Cortex of kidney (tissue), 1 donor: ENCODE data around the gene KCNE3.
"Not testable (repeated sequence)": the region's sequence is repeated elsewhere in the genome, so short reads cannot be mapped to it uniquely, and the experiment has no call there.

ENCODE experiments used
- DNase-seq: peaks from one replicate; lab custom pipeline; 2025; lab: John Stamatoyannopoulos, UW

Gene KCNE3

GRCh38 chr11:74443071-74443864, 24.1 kb downstream of the KCNE3 start:
- no peak for DNase-seq

DNA sequence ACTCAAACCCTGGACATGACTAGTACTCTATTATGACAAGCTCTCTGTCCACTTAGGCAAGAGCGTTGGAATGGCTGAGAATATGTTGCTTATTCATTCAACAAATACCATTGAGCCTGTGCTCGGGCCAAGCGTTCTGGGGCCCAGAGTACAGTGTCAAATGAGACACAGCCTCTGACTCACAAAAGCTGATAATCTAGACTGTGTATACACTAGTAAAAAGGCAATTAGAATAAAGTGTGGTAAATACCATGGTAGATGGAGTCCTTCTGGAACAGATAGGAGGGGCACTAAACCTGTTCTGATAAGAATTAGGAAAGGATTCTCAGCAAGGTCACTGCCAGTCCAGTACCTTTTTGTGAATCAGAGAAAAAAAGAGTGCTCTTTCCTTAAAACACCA, 24.7 kb downstream of the KCNE3 start:
- no peak for DNase-seq

DNA sequence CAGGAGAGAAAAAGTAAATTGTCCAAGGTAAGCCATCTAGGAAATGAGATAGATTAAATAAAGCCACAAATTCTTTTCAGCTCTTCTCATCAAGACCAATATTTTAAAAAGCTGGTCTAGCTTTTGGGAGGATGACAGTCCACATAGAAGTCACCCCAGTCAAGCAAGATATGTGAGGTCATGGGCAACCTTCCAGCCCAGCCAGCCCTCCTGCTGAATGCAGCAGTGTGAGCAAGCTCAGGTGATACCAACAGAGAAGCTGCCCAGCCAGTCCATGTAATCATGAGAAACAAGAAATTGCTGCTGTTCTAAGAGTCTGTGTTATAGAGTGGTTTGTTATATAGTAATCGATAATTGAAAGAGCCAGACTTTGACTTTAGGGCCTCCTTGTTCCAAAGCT, 28.7 kb downstream of the KCNE3 start:
- DNase-seq = no peak

- DNase-seq = no peak
These were observed 29.8 kb downstream of the KCNE3 start for GRCh38 chr11:74437441-74438042.

DNA sequence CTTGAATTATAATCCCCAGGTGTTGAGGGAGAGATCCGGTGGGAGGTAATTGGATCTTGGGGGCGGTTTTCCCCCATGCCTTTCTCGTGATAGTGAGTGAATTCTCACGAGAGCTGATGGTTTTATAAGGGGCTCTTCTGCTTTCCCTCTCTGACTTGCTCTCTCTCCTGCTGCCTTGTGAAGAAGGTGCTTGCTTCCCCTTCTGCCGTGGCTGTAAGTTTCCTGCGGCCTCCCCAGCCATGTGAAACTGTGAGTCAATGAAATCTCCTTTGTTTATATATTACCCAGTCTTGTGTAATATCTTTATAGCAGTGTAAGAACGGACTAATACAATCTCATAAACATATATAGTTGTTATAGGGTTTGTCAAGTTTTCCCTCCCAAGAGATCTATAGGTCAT, 32.8 kb downstream of the KCNE3 start:
- DNase-seq = no peak

DNA sequence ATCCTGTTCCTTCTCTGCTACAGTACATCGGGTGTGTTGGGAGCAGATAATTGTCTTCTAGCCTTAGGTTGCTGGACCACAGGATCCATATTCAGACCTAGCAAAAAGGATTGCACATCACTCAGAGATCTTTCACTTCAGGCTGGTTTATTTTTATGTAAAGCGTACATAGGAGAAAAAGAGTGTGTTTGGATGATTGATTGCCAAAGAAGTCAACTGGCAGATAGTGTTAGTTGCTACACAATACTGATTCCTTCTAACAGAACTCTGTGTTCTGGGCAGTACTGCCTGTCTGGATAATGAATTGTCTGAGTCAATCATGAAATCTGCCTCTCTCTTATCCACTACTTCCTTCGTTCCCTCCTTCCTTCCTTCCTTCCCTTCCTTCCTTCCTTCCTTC, 38.1 kb downstream of the KCNE3 start:
- no peak for DNase-seq

DNA sequence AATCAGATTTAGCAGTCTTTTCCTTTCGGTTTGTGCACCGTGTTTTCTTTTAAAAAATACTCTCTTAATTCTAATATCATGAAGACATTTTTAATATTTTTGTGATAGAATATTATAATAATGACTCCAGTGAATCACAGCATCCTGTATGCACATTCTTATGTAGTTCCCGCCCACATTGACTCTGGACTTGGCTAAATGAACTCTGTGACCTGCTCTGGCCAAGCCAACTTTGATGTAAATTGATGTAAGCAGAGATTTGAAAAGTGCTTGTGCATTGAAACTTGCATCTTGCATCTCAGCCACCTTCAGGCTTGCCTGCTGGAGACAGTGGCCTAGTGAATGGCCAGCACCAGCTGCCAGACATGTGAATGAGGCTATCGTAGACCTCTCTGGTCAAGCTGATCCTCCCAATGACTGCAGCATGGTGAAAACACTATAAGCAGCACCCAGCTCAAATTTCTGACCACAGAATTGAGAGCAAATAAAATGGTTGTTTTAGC, 39.9 kb downstream of the KCNE3 start:
- DNase-seq = no peak

DNA sequence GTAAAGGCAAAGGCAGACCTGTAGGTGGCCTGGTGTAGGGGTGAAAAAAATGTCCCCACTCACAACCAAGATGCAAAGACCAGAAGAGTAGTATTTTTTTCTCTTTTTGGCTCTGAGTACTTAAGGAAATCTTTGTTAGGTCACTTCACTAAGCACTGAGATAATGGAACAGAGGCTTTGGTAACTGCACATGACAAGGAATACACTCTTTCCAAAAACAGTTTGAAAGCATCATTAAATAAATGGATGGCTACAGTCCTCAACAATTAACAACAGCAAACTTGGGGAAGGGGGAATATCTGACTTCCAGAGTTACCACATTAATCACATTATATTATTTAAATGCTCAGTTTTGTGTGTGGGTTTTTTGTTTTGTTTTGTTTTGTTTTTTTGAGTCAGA, 42.2 kb downstream of the KCNE3 start:
- no peak for DNase-seq

GRCh38 chr11:74418509-74418895, 48.8 kb downstream of the KCNE3 start:
- no peak for DNase-seq

- no peak for DNase-seq
These were observed 49.4 kb downstream of the KCNE3 start for GRCh38 chr11:74417860-74418508.

DNA sequence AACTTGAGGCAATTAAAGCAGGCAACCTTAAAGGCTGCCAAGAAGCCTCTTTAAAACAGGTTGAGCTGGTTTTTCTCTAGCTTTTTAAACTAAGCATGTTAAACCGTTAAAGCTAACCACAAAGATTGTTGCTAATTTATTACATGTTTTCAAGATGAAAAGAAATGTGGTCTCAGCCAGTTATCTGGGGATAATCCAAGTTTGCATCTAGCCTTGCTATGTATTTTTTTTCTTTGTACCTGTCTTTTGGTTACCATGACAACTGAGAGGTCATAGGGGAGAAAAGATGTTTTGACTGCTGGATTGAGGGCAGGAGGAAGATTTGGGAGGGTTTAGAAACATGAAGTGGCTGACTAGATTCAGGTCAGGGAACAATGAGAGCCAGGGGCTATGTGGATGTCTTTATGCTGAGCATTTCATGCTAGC, 50.0 kb downstream of the KCNE3 start:
- no peak for DNase-seq

- DNase-seq = not testable (repeated sequence)
These were observed 50.4 kb downstream of the KCNE3 start for GRCh38 chr11:74416974-74417373.

- DNase-seq = no peak
These were observed 54.5 kb downstream of the KCNE3 start for GRCh38 chr11:74412733-74413359.

GRCh38 chr11:74412321-74412720, 55.0 kb downstream of the KCNE3 start:
- no peak for DNase-seq

- DNase-seq = no peak
These were observed 57.7 kb downstream of the KCNE3 start for GRCh38 chr11:74409633-74410032.
